NB4 (cell line): ENCODE results near the gene ALKBH2.

Source experiments
- DNase-seq: peaks from one replicate; pipeline ENCODE4 v3.0.0; 2010; ENCODE audit warnings: low read depth
- H3K4me3 ChIP-seq: one replicate; pipeline ENCODE4 v1.5.1; 2011; ENCODE audit warnings: mild to moderate bottlenecking, low read depth, low read length, moderate library complexity
- MYC ChIP-seq: IDR thresholded peaks from 2 replicates; pipeline ENCODE4 v1.6.1; 2011; ENCODE audit warnings: low read depth, low read length
- POLR2A ChIP-seq: IDR thresholded peaks from 2 replicates; pipeline ENCODE4 v1.6.1; 2011; ENCODE audit warnings: mild to moderate bottlenecking; ENCODE audit not compliant: insufficient read length; ENCODE audit errors: extremely low read depth
- TF ChIP-seq, protein P1 (sequence below): IDR thresholded peaks from 2 replicates; pipeline ENCODE4 v1.6.1; 2011; ENCODE audit warnings: low read depth, low read length
- TF ChIP-seq, protein P2 (sequence below): IDR thresholded peaks from one replicate; pipeline ENCODE4 v1.5.1; 2012; ENCODE audit warnings: low read depth, low read length

Gene ALKBH2

DNA sequence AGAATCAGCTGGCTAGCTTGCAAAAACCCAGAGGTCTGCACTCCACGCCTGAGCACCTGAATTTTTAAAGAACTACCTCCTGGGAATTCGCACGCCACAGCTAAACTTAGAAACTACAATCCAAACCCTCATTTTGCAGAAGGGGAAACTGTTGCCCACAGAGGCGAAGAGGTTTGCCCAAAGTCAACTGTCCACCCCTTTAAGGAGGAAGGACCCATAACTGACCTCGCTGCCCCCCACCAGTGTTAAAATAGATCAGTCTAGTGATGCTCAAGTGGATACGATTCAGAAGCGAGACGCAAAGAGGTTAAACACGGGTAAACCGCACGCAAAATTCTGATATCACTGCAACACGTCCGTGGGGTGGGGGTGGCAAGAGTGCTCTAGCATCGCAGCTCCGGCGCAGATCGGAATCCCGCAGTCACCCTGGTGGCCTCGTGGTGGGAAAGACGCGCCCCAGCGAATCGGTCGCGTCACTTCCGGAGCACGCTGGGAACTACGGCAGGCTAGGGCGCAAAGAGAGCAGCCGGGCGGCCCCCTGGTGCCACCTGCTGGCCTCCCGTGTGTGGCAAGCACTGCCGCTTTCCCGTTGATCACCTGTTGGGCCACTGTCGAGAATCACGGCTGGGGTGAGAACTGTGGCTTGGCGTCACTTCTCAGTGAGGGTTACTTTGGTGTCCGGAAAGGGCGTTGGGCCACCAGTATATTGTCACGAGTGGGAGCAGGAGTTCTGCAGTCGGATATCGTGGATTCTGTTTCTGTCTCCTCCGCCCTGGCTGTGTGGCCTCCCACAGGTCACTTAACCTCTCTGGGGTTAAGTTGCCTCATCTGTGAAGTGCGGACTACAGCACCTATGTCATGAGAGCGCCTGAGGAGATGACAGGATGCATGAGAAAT lies at the start of gene ALKBH2:
Gene ALKBH2 (minus strand): TSS at position 451 of the 897 bp plus-strand sequence. CDS start 686 bp downstream, outside the sequence.
- TF ChIP-seq, protein P1, sequence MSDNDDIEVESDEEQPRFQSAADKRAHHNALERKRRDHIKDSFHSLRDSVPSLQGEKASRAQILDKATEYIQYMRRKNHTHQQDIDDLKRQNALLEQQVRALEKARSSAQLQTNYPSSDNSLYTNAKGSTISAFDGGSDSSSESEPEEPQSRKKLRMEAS, result peak; percentile 98
- TF ChIP-seq POLR2A (peak; percentile 77), MYC (peak; percentile 99)
- TF ChIP-seq, protein P2, sequence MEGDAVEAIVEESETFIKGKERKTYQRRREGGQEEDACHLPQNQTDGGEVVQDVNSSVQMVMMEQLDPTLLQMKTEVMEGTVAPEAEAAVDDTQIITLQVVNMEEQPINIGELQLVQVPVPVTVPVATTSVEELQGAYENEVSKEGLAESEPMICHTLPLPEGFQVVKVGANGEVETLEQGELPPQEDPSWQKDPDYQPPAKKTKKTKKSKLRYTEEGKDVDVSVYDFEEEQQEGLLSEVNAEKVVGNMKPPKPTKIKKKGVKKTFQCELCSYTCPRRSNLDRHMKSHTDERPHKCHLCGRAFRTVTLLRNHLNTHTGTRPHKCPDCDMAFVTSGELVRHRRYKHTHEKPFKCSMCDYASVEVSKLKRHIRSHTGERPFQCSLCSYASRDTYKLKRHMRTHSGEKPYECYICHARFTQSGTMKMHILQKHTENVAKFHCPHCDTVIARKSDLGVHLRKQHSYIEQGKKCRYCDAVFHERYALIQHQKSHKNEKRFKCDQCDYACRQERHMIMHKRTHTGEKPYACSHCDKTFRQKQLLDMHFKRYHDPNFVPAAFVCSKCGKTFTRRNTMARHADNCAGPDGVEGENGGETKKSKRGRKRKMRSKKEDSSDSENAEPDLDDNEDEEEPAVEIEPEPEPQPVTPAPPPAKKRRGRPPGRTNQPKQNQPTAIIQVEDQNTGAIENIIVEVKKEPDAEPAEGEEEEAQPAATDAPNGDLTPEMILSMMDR, result peak; percentile 98
- DNase-seq, result peak; percentile 96
- H3K4me3 ChIP-seq, result peak within 1 kb of the TSS; percentile 78

DNA sequence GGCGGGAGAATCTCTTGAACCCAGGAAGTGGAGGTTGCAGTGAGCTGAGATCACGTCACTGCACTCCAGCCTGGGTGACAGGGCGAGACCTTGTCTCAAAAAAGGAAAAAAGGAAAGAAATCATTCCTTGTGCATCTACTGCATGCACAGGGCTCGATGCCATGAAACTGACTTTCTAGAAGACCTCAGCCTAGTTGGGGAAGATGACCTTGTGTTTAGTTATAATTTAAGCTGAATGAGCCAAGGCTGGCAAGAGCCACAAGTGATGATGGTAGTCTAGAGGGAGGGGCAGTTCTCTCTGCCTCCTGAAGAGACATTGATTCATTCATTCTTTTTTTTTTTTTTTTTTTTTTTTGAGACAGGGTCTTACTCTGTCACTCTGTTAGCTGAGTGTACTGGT lies 47.3 kb upstream of the ALKBH2 start:
- no peak for TF ChIP-seq POLR2A
- TF ChIP-seq, protein P2, result no peak
- TF ChIP-seq MYC, result no peak
- TF ChIP-seq, protein P1, result no peak
- no peak overlapping the region for H3K4me3 ChIP-seq
- DNase-seq, result no peak

DNA sequence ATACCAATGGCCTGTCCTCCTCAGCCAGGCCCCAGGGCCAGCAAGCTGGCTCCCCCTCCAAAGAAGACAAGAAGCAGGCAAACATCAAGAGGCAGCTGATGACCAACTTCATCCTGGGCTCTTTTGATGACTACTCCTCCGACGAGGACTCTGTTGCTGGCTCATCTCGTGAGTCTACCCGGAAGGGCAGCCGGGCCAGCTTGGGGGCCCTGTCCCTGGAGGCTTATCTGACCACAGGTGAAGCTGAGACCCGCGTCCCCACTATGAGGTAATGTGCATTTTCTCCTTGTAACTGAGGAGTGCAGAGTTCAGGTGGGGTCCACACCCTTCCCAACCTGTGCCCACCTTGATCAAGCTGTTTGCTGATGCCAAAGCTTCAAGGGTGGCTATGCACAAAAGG lies 46.5 kb upstream of the ALKBH2 start:
- DNase-seq, result no peak
- H3K4me3 ChIP-seq, result no peak overlapping the region
- TF ChIP-seq, protein P2, result no peak
- TF ChIP-seq MYC (no peak), POLR2A (no peak)
- TF ChIP-seq, protein P1, result no peak

DNA sequence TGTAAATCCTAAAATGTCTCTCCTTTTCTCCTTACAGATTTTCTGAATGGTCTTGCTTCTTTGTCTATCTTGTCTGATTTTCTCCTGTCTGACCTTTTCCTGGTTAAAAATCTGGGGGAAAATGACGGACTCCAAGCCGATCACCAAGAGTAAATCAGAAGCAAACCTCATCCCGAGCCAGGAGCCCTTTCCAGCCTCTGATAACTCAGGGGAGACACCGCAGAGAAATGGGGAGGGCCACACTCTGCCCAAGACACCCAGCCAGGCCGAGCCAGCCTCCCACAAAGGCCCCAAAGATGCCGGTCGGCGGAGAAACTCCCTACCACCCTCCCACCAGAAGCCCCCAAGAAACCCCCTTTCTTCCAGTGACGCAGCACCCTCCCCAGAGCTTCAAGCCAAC lies 46.1 kb upstream of the ALKBH2 start:
- no peak for DNase-seq
- H3K4me3 ChIP-seq, result no peak overlapping the region
- TF ChIP-seq, protein P2, result no peak
- TF ChIP-seq, protein P1, result no peak
- TF ChIP-seq MYC, result no peak
- no peak for TF ChIP-seq POLR2A

DNA sequence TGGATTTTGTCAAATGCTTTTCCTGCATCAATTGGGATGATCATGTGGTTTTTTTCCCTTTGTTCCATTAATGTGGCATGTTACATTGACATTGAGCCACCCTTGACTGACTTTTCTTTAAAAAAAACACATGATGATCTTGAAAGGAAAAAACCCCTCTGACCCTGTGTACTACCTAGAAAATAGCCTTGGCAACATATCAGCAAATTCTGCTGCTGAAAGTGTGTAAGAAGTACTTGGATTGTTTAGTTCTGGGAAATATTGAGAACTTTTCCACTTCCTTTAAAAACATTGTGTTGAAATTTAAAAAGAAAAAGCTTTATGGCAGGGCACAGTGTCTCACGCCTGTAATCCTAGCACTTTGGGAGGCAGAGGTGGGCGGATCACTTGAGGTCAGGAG lies 43.8 kb upstream of the ALKBH2 start:
- no peak for DNase-seq
- H3K4me3 ChIP-seq, result no peak overlapping the region
- TF ChIP-seq, protein P1, result no peak
- TF ChIP-seq MYC (no peak), POLR2A (no peak)
- TF ChIP-seq, protein P2, result no peak
